22Rv1 (cell line): ENCODE data around the gene AFAP1L2.

ENCODE experiments used
- H3K27ac ChIP-seq: fragments of 450-650 bp; 2 replicates; pipeline ENCODE4 v1.5.1; 2017
- ZFX ChIP-seq: fragments of 450-650 bp; IDR thresholded peaks from 2 replicates; pipeline ENCODE4 v1.6.1; 2017; ENCODE audit warnings: antibody characterized with exemption, borderline replicate concordance
- TF ChIP-seq, protein P1 (sequence below): fragments of 450-650 bp; IDR thresholded peaks from 2 replicates; pipeline ENCODE4 v1.5.1; 2017; ENCODE audit warnings: mild to moderate bottlenecking

Gene AFAP1L2

DNA sequence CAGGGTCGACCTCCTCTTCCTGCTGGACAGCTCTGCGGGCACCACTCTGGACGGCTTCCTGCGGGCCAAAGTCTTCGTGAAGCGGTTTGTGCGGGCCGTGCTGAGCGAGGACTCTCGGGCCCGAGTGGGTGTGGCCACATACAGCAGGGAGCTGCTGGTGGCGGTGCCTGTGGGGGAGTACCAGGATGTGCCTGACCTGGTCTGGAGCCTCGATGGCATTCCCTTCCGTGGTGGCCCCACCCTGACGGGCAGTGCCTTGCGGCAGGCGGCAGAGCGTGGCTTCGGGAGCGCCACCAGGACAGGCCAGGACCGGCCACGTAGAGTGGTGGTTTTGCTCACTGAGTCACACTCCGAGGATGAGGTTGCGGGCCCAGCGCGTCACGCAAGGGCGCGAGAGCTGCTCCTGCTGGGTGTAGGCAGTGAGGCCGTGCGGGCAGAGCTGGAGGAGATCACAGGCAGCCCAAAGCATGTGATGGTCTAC lies 118.3 kb downstream of the AFAP1L2 start:
- no peak overlapping the region for H3K27ac ChIP-seq
- no peak for TF ChIP-seq ZFX
- TF ChIP-seq, protein P1, sequence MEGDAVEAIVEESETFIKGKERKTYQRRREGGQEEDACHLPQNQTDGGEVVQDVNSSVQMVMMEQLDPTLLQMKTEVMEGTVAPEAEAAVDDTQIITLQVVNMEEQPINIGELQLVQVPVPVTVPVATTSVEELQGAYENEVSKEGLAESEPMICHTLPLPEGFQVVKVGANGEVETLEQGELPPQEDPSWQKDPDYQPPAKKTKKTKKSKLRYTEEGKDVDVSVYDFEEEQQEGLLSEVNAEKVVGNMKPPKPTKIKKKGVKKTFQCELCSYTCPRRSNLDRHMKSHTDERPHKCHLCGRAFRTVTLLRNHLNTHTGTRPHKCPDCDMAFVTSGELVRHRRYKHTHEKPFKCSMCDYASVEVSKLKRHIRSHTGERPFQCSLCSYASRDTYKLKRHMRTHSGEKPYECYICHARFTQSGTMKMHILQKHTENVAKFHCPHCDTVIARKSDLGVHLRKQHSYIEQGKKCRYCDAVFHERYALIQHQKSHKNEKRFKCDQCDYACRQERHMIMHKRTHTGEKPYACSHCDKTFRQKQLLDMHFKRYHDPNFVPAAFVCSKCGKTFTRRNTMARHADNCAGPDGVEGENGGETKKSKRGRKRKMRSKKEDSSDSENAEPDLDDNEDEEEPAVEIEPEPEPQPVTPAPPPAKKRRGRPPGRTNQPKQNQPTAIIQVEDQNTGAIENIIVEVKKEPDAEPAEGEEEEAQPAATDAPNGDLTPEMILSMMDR: no peak

DNA sequence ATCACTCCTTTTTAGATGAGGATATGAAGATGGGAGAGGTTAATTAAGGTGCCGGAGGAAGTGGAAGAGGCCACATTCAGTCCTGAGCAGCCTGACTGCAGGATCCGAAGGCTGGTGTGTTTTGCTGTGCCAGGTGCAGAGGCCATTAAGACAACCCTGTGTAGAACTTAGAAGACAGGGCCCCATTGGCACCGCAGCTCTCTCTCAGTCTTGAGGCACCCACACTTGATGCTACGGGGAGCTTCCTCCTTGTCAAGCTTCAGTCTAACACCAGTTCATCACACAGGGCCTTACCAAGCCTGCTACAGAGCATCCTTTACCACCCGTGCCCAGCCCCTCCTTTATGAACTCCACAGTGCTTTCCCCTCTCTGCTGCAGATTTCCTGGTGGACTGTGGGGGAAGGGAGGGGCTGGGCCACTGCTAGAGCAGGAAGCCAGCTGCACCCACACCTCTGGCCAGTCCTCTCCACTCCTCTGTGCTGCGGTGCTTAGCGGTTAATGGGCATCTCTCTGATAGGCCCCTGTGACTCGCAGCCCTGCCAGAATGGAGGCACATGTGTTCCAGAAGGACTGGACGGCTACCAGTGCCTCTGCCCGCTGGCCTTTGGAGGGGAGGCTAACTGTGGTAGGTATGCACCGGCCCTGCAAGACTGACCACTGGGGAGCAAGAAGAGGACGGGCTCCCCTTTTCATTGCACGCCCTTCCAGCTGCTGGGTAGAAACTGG lies 119.8 kb downstream of the AFAP1L2 start:
- TF ChIP-seq, protein P1: no peak
- no peak for TF ChIP-seq ZFX
- H3K27ac ChIP-seq: no peak overlapping the region

DNA sequence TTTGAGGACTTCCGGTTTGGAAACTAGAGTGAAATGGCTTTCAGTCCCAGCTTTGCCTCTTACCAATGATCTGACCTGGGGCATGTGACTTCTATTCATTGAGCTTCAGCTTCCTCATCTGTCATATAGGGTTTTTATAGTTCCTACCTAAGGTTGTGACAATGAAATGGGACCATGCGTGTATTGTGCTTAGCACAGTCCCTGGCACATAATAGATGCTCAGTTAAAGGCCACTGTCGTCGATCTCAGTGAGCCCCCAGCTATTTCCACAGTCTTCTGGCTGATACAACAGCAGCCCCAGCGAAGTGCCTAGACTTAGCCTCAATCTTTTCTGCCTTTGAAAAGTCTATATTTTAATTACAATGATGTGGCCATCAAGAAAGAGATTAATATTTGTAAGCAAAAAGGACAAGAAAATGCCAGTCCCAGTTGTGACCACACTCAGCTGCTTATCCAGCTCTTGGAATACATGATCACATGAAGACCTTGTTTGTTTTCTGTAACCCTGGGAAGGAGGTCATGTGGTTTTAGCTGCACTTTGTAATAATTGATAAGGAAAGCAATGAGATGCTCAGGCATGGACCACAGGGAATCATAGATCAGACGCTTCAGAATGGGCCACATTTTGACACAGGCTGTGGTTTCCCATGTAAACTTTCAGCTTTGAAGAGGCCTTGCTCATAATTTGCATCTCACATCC lies 120.6 kb downstream of the AFAP1L2 start:
- no peak for TF ChIP-seq ZFX
- TF ChIP-seq, protein P1: no peak
- no peak overlapping the region for H3K27ac ChIP-seq

DNA sequence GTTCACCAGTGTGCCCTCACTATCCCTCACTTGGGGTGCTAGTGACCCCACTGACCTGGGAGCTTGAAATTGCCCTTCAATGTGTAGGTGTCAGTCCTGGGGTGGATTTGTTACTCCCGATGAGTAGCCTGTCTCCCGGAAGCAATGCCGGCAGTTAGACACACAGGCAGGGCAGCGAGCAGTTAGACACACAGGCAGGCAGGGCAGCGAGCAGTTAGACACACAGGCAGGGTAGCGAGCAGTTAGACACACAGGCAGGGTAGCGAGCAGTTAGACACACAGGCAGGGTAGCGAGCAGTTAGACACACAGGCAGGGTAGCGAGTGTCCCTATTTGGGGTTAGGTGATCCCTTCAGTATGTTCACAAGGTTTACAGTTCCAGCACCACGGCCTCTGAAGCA lies 121.2 kb downstream of the AFAP1L2 start:
- H3K27ac ChIP-seq: no peak overlapping the region
- no peak for TF ChIP-seq ZFX
- TF ChIP-seq, protein P1: no peak

DNA sequence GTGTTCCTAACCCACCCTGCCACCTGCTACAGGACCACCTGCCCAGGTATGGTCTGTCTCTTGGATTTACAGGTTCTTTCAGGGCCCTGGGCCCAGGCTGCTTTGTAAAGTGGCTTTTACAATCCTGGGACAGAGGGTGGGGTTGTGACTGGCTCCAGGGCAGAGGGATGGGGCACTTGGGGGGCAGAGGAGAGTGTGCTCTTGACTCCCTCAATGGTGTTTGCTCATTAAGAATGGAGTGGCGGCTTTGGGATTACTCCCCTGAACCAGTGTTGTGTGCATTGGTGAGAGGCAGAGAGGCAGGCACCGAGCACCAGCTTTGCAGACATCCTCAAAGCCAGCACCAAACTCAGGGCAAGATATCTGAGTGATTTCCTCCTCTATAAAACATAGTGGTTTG lies 121.8 kb downstream of the AFAP1L2 start:
- no peak overlapping the region for H3K27ac ChIP-seq
- TF ChIP-seq, protein P1: no peak
- TF ChIP-seq ZFX: no peak

DNA sequence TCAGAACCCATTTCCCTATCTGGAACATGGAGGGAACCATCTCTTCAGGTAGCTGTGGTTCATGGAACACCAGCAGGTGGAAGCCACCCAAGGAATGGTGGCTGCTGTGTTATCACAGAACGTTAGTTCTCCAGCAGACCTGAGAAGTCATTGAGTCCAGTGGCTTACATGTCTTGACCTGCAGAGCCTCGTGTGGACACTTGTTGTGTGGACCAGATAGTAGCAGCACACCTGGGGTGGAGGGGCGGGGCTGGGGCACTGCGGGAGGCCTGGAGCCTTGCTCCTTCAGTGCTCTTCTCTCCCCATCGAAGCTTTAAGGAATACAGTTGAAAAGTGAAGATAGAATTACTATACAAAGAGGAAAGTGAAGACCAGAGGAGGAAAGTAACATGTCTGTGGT lies 122.8 kb downstream of the AFAP1L2 start:
- TF ChIP-seq ZFX: no peak
- TF ChIP-seq, protein P1: no peak
- H3K27ac ChIP-seq: no peak overlapping the region

DNA sequence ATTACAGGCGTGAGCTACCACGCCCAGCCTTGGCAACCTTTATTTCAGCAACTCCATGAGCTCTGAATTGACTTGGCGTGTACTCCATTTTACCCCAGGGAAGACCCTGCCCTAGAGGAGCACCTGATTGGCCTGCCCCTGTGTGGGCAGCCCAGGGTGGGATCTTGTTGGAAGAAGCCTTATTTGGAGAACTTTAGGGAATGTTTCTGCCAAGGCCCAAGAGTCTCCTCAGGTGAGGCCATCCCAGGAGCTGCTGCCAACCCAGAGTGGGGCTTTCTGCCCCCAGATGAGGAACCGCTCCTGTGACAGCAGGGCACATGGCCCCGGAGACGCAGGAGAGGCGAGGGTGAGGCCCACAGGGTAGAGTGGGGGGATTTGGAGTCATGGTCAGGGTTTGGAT lies 123.3 kb downstream of the AFAP1L2 start:
- H3K27ac ChIP-seq: no peak overlapping the region
- TF ChIP-seq ZFX: no peak
- TF ChIP-seq, protein P1: no peak
